H1 (cell line): ENCODE results near the gene TAF1B. TPM values are rescaled to one million over a fixed set of nuclear protein-coding genes. Genes with fewer than 3 reads are reported as not detected.

Experiments used
- CTCF ChIA-PET: fragments of 300-600 bp; sonication (Branson Sonifier 250); formaldehyde crosslinking; loops from one replicate; lab custom pipeline; 2021; ENCODE audit not compliant: partially characterized antibody; lab: Charles Lee
- POLR2A ChIA-PET: fragments of 300-600 bp; sonication (Branson Sonifier 250); formaldehyde crosslinking; loops from one replicate; lab custom pipeline; 2021; ENCODE audit warnings: inconsistent platforms; ENCODE audit not compliant: partially characterized antibody; lab: Charles Lee
- DNase-seq, 2 experiments: peaks; one replicate each; pipeline versions ENCODE4 v3.0.0 to v3.0.0-alpha.2; 2010 to 2022; ENCODE audit warnings: low spot score in 2 of 2, low read depth in 1 of 2, mixed read lengths in 1 of 2
- FAIRE-seq: peaks from 2 replicates; lab custom pipeline; 2011; peaks lifted over from hg19 to GRCh38; lab: Jason Lieb, UNC
- H2AFZ ChIP-seq: 2 replicates; pipeline ENCODE4 v1.8.1; 2012; ENCODE audit warnings: low read length, inconsistent platforms
- H2AK5ac ChIP-seq: 2 replicates; pipeline ENCODE4 v1.6.1; 2013; ENCODE audit warnings: low read depth, low read length
- H2BK120ac ChIP-seq: replicated peaks from 2 replicates; pipeline ENCODE3; 2013; ENCODE audit warnings: low read depth, low read length, inconsistent platforms
- H2BK12ac ChIP-seq: 2 replicates; pipeline ENCODE4 v1.6.1; 2013; ENCODE audit warnings: low read depth, low read length
- H2BK15ac ChIP-seq: 2 replicates; pipeline ENCODE4 v1.6.1; 2013; ENCODE audit warnings: low read length
- H2BK20ac ChIP-seq: 2 replicates; pipeline ENCODE4 v1.6.1; 2013; ENCODE audit warnings: low read length
- H2BK5ac ChIP-seq: 2 replicates; pipeline ENCODE4 v1.6.1; 2013; ENCODE audit warnings: low read depth, low read length
- H3K14ac ChIP-seq: 2 replicates; pipeline ENCODE4 v1.6.1; 2013; ENCODE audit warnings: inconsistent platforms; ENCODE audit not compliant: insufficient read length
- H3K18ac ChIP-seq: 2 replicates; pipeline ENCODE4 v1.6.1; 2013; ENCODE audit warnings: low read length; ENCODE audit errors: extremely low read depth
- H3K23ac ChIP-seq: 2 replicates; pipeline ENCODE4 v1.6.1; 2013; ENCODE audit warnings: inconsistent platforms; ENCODE audit not compliant: insufficient read length
- H3K23me2 ChIP-seq: 2 replicates; pipeline ENCODE4 v1.6.1; 2013; ENCODE audit warnings: low read depth, low read length
- H3K27ac ChIP-seq: 2 replicates; pipeline ENCODE4 v1.6.1; 2011; ENCODE audit warnings: low read depth, low read length, inconsistent platforms
- H3K27me3 ChIP-seq, 4 experiments: replicated peaks in 1 of 4; 1 replicate in 1 of 4; 2 replicates in 3 of 4; pipeline versions ENCODE4 v1.6.1 to v1.8.1; 2011 to 2013; ENCODE audit warnings: low read length in 3 of 4, mild to moderate bottlenecking in 3 of 4, inconsistent platforms in 2 of 4, mixed read lengths in 2 of 4, moderate library complexity in 1 of 4; ENCODE audit not compliant: control insufficient read depth in 3 of 4, insufficient read depth in 3 of 4; ENCODE audit errors: extremely low read depth in 1 of 4
- H3K36me3 ChIP-seq, 4 experiments: 2 replicates each; pipeline versions ENCODE4 v1.6.1 to v1.8.1; 2011 to 2013; ENCODE audit warnings: mild to moderate bottlenecking in 4 of 4, low read length in 3 of 4, moderate library complexity in 2 of 4, control low read depth in 1 of 4, inconsistent platforms in 1 of 4; ENCODE audit not compliant: insufficient read depth in 4 of 4, control insufficient read depth in 2 of 4
- H3K4ac ChIP-seq: replicated peaks from 2 replicates; pipeline ENCODE3; 2013; ENCODE audit warnings: low read length, low read depth, mixed read lengths, inconsistent platforms; ENCODE audit not compliant: insufficient read length
- H3K4me1 ChIP-seq, 4 experiments: replicated peaks in 1 of 4; 1 replicate in 1 of 4; 2 replicates in 3 of 4; pipeline versions ENCODE4 v1.6.1 to v1.8.1; 2011 to 2013; ENCODE audit warnings: low read length in 3 of 4, inconsistent platforms in 2 of 4, mixed read lengths in 1 of 4; ENCODE audit not compliant: insufficient read depth in 4 of 4, control insufficient read depth in 3 of 4
- H3K4me2 ChIP-seq, 2 experiments: 2 replicates each; pipeline versions ENCODE4 v1.6.1 to v1.8.1; 2011 to 2013; ENCODE audit warnings: low read depth in 2 of 2, low read length in 2 of 2, control low read depth in 1 of 2, inconsistent platforms in 1 of 2, mild to moderate bottlenecking in 1 of 2; ENCODE audit not compliant: insufficient read depth in 1 of 2
- H3K4me3 ChIP-seq, 4 experiments: fragments of 200-600, 300-600 bp in 1 of 4; sonication (generic), shearing (Covaris generic), sonication (Bioruptor Twin) in 1 of 4; 2 replicates each; pipeline versions ENCODE4 v1.5.1 to v1.8.1; 2011 to 2016; ENCODE audit warnings: low read length in 4 of 4, low read depth in 3 of 4, control low read depth in 2 of 4, inconsistent platforms in 2 of 4, mild to moderate bottlenecking in 2 of 4, mixed read lengths in 1 of 4, moderate library complexity in 1 of 4; ENCODE audit not compliant: insufficient read depth in 2 of 4; ENCODE audit errors: extremely low read depth in 1 of 4
- H3K56ac ChIP-seq: replicated peaks from 2 replicates; pipeline ENCODE3; 2013; ENCODE audit warnings: low read depth, mild to moderate bottlenecking, mixed read lengths, low read length, inconsistent platforms; ENCODE audit not compliant: insufficient read length
- H3K79me1 ChIP-seq: 2 replicates; pipeline ENCODE4 v1.6.1; 2013; ENCODE audit warnings: low read depth, low read length, control low read depth
- H3K79me2 ChIP-seq, 2 experiments: 2 replicates each; pipeline versions ENCODE4 v1.6.1 to v1.8.1; 2012 to 2013; ENCODE audit warnings: low read length in 2 of 2, mild to moderate bottlenecking in 2 of 2, inconsistent platforms in 1 of 2; ENCODE audit not compliant: insufficient read depth in 2 of 2, control insufficient read depth in 1 of 2
- H3K9ac ChIP-seq, 4 experiments: replicated peaks in 1 of 4; 1 replicate in 1 of 4; 2 replicates in 3 of 4; pipeline versions ENCODE4 v1.6.1 to v1.8.1; 2011 to 2013; ENCODE audit warnings: low read depth in 3 of 4, low read length in 3 of 4, control low read depth in 2 of 4, mild to moderate bottlenecking in 2 of 4, moderate library complexity in 2 of 4, inconsistent platforms in 1 of 4; ENCODE audit errors: extremely low read depth in 1 of 4
- H3K9me3 ChIP-seq, 2 experiments: 2 replicates each; pipeline versions ENCODE4 v1.6.1 to v1.8.1; 2012 to 2013; ENCODE audit warnings: mild to moderate bottlenecking in 2 of 2, moderate library complexity in 2 of 2, control low read depth in 1 of 2, inconsistent platforms in 1 of 2, low read depth in 1 of 2, low read length in 1 of 2, mixed read lengths in 1 of 2; ENCODE audit not compliant: insufficient read depth in 2 of 2
- H4K20me1 ChIP-seq, 2 experiments: replicated peaks in 1 of 2; 2 replicates each; pipeline versions ENCODE3 to v1.8.1; 2011 to 2013; ENCODE audit warnings: inconsistent platforms in 2 of 2, low read length in 2 of 2, mild to moderate bottlenecking in 1 of 2; ENCODE audit not compliant: insufficient read depth in 2 of 2, control insufficient read depth in 1 of 2
- H4K5ac ChIP-seq: 2 replicates; pipeline ENCODE4 v1.6.1; 2013; ENCODE audit warnings: low read length, low read depth, mixed read lengths, inconsistent platforms; ENCODE audit not compliant: insufficient read length
- H4K8ac ChIP-seq: 2 replicates; pipeline ENCODE4 v1.8.0; 2013; ENCODE audit warnings: mild to moderate bottlenecking, moderate library complexity, low read length, inconsistent platforms; ENCODE audit not compliant: insufficient read depth; ENCODE audit errors: extremely low read depth
- H4K91ac ChIP-seq: replicated peaks from 2 replicates; pipeline ENCODE3; 2013; ENCODE audit warnings: low read length, mixed read lengths, inconsistent platforms; ENCODE audit not compliant: insufficient read length
- ASH2L ChIP-seq: fragments of 200-600, 300-600 bp; sonication (generic); IDR thresholded peaks from one replicate; pipeline ENCODE4 v1.7.1; 2017; ENCODE audit warnings: low read length
- CBX8 ChIP-seq: fragments of 300-800, 300-1000 bp; sonication (generic); IDR thresholded peaks from 2 replicates; pipeline ENCODE4 v1.7.1; 2016; ENCODE audit warnings: low read depth, low read length, borderline replicate concordance
- KDM5A ChIP-seq: fragments of 200-600 bp; IDR thresholded peaks from 2 replicates; pipeline ENCODE4 v1.7.1; 2012; ENCODE audit warnings: mild to moderate bottlenecking, low read length, inconsistent platforms, mixed read lengths
- MAX ChIP-seq: IDR thresholded peaks from 2 replicates; pipeline ENCODE4 v1.6.1; 2012; ENCODE audit warnings: inconsistent platforms
- NANOG ChIP-seq: IDR thresholded peaks from 2 replicates; pipeline ENCODE4 v1.6.1; 2011; ENCODE audit warnings: low read length, low read depth, mild to moderate bottlenecking, inconsistent platforms; ENCODE audit not compliant: insufficient read depth, poor library complexity, severe bottlenecking
- POU5F1 ChIP-seq: IDR thresholded peaks from 2 replicates; pipeline ENCODE4 v1.6.1; 2011; ENCODE audit warnings: low read depth, mild to moderate bottlenecking, low read length, moderate library complexity
- SIX5 ChIP-seq: IDR thresholded peaks from 2 replicates; pipeline ENCODE4 v1.6.1; 2011; ENCODE audit warnings: mild to moderate bottlenecking, low read depth, low read length
- SP1 ChIP-seq: IDR thresholded peaks from 2 replicates; pipeline ENCODE4 v1.6.1; 2011; ENCODE audit warnings: low read depth, low read length
- SRF ChIP-seq: IDR thresholded peaks from 2 replicates; pipeline ENCODE4 v1.6.1; 2011; ENCODE audit warnings: mild to moderate bottlenecking, low read depth, low read length, moderate library complexity
- TEAD4 ChIP-seq: IDR thresholded peaks from 2 replicates; pipeline ENCODE4 v1.6.1; 2012; ENCODE audit warnings: low read depth, low read length, inconsistent platforms, mixed read lengths
- WGBS, 2 experiments: shearing (Covaris generic) in 1 of 2; methylation state at CpG; one replicate each; pipeline versions ENCODE4 v1.1.6 to v1.1.7; 2013 to 2015; ENCODE audit warnings: low lambda C conversion rate in 2 of 2, mixed read lengths in 2 of 2, inconsistent platforms in 1 of 2, low coverage in 1 of 2, missing lambda C conversion rate in 1 of 2; ENCODE audit not compliant: insufficient replicate concordance in 2 of 2, insufficient coverage in 1 of 2, insufficient read length in 1 of 2; ENCODE audit errors: extremely low coverage in 1 of 2, missing lambda C conversion rate in 1 of 2; 5-methylcytosine and 5-hydroxymethylcytosine counted together
- polyA plus RNA-seq, 7 experiments: library from polyadenylated mRNA; depleted of rRNA in 3 of 7; stranded (reverse) in 5 of 7; unstranded in 2 of 7; fragments of >200 nt in 5 of 7; fragments of 200-250 nt in 2 of 7; gene quantifications; 1 replicate in 5 of 7; 2 replicates in 1 of 7; 4 replicates in 1 of 7; pipeline versions ENCODE4 v1.2.1 to v1.2.3, GENCODE V29; 2011 to 2013; ENCODE audit warnings: missing spikeins in 2 of 7, mixed read lengths in 2 of 7
- total RNA-seq: library from RNA; stranded (reverse); fragmentation: NEBNext Ultra II Directional; extraction: Animal tissue kit (Norgen Biotek cat#: 25700); gene quantifications from 2 replicates; pipeline ENCODE4 v1.2.1, GENCODE V29; 2021

TAF1B gene
- total and polyA plus RNA-seq, 2 of the 8 experiments (the other 6 are each of a cell fraction or from before 2014, with no cell fraction given) = 6.6 to 25.2 TPM

DNA sequence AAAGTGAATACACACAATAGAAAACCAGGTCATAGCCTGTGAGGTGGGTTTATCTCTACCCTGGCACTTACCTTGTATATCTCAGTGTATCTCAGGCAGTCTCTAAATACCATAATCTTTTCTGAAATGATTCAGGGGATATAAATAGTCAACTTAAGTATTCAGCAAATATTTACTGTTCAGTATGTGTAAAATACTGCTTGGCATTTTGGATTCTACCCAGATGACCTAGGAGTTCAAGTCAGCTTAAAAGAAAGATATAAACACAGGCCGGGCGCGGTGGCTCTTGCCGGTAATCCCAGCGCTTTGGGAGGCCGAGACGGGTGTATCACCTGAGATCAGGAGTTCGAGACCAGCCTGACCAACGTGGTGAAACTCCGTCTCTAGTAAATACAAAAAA is 132.1 kb downstream of the TAF1B start:
- ChIA-PET CTCF (interaction anchor here (0.6 to 3.5 kb wide), 4 partner anchors 10 to 468 kb away, joined by 3 to 40 read pairs (median 4); partner anchors contain the start of gene TAF1B), POLR2A (no interaction called here)
- Histone ChIP-seq H4K8ac (no peak overlapping the region), H2BK12ac (no peak overlapping the region), H3K36me3 (no peaks in the 10 kb centered on the region; a peak in 1 of 8 replicates), H3K4ac (no peak overlapping the region), H3K9me3 (no peaks in the 10 kb centered on the region), H3K56ac (no peak overlapping the region), H3K4me3 (no peak overlapping the region), H3K18ac (no peak overlapping the region), H3K4me2 (no peak overlapping the region), H4K91ac (no peak overlapping the region), H3K9ac (no peak overlapping the region), H2BK15ac (no peak overlapping the region), H2BK20ac (no peak overlapping the region), H3K14ac (no peak overlapping the region), H3K23ac (no peak overlapping the region), H3K23me2 (no peaks in the 10 kb centered on the region), H3K27me3 (no peaks in the 10 kb centered on the region), H2BK120ac (no peak overlapping the region), H2AK5ac (no peak overlapping the region), H3K79me2 (no peaks in the 10 kb centered on the region), H3K4me1 (no peaks in the 10 kb centered on the region), H4K5ac (no peak overlapping the region), H2AFZ (no peak overlapping the region), H3K27ac (no peak overlapping the region), H3K79me1 (no peaks in the 10 kb centered on the region), H2BK5ac (no peak overlapping the region), H4K20me1 (no peaks in the 10 kb centered on the region)
- WGBS, 2 experiments = 94% methylated on average over 10 of the region's 10 CpGs; no CpG with 5 or more reads in 1 of the 2 experiments
- TF ChIP-seq ASH2L (no peak), SRF (no peak), SIX5 (no peak), POU5F1 (no peak), MAX (no peak), SP1 (no peak), KDM5A (no peak), TEAD4 (no peak), NANOG (no peak), CBX8 (no peak)
- FAIRE-seq = no peak
- no peak for DNase-seq
